HG02571 (cell line): ENCODE data around the gene TOB1.

Source experiments
- ATAC-seq: cut with Tn5 transposase; IDR thresholded peaks from one replicate; pipeline ENCODE4 v1.9.1; 2021; ENCODE audit warnings: mild to moderate bottlenecking, moderate library complexity; ENCODE audit not compliant: unreplicated experiment

The TOB1 gene

DNA sequence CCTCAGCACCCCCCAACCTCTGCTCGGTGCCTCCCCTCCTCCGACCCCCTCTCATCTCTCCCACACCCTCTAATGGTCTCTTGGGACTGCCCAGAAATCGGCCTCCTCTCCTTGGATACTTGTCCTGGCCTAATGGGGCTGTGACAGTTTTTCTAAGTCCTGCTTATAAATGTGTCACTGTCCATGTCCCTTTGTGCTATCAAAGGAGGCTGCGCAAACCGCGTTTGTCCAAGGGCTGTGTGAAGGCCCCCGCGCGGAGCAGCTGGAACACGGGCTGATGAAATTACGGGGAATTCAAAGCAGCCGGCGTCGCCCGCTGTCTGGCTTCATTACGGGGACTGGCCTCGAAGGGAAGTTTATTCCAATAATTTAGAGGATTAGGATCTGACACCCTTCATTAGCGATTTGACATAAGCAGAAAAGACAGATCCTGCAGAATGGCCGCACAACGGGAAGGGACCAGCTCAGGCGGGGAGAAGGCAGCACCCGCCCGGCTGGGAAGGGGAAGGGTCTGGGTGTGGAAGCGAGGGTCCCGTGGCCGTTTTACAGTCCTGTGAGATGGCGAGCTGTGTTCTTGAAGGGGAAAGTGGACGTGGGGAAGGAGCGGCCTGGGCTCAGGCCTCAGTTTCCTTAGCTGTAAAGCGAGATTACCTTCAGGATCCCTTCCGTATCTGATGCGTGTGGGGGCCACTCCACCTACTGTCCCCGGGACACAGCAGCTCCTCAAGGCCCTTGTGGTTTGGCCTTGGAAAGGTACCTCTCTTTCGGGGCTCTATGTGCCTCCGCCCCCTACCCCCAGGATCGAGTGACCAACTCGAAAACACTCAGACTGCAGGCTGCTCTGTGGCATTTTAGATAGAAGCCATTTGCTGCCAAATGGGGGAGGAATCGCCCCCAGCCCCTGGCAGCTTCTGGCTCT lies 32.4 kb downstream of the TOB1 start:
- no peak for ATAC-seq

DNA sequence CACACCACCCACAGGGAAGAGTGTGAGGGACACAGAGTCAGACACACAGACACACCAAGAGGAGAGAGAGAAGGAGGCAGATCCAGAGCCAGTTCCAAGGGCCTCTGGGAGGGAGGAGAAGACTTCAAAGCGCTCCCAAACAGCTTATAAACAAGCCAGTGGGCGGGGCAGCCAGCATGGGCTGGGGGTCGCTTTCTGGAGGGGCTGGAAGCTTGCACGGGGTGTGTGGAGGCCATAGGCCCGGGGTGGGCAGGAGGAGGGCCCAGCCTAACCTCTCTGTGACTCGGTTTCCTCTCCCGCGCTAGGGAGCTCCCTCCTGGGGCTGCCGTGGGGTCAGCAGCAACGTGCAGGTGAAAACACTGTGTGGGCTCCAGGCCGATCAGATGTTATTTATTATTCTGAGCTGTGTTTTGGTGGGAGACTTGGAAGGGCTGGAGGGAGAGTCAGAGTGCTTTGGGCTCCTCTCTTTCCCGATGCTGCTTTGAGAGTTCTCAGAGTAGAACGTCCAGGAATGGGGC lies 33.2 kb downstream of the TOB1 start:
- ATAC-seq = no peak

GRCh38 chr17:50832267-50832863 lies 33.8 kb downstream of the TOB1 start:
- ATAC-seq = no peak

GRCh38 chr17:50831471-50831928 lies 34.7 kb downstream of the TOB1 start:
- ATAC-seq = no peak

DNA sequence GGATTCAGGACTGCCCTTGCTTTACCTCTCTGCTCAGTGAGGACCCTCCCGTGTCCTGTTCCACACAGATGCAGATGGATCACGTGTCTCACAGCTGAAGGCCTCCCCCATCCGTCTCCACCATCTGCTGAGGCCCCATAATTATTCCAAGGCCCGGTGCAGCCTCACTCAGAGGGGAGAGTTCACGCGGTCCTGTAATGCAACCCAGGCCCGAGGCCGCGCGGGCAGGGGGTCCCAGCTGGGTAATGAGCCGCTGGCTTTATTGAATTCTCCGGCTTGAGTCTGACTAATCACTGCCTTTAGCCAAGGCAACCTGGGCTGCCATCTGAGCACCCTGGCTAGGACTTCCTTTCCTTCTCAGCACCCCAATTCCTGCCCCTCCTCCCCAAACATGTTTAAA lies 35.2 kb downstream of the TOB1 start:
- no peak for ATAC-seq

DNA sequence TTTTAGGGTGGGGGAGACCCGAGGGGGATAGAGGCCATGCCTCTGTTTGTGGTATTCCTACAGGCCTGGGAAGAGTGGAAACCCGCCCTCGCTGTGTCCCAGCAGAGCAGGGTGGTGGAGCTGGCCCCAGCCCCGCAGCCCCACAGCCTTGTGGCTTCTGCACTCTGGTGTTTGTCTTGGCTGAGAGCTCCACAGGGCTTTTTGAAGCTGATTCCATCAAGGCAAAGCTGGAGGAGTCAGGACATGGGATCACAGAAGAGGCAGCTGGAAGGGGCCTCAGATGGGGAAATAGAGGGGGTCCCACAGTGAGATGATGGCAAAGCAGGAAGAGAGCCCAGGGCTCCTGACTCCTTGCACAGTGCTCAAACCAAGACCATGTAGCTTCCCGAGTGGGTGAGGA lies 35.8 kb downstream of the TOB1 start:
- ATAC-seq = no peak

DNA sequence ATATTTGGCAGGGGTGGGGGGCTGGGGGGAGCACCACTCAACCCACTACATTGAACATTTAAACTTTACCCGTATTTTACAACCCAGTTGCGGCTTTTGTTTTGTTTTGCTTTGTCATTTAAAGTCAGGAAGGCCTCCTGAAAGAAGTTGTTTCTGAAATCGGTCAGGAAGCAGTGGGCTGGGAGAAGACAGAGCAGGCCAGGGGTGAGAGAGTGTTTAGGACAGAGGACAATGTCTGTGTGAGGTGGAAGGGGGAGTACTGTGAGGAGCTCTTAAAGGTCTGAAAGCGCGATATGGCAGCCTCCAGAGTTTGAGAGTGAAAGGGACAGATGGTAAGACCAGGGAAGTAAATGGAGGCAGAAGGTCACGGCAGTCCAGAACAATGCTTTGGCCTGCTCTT lies 36.8 kb downstream of the TOB1 start:
- no peak for ATAC-seq

DNA sequence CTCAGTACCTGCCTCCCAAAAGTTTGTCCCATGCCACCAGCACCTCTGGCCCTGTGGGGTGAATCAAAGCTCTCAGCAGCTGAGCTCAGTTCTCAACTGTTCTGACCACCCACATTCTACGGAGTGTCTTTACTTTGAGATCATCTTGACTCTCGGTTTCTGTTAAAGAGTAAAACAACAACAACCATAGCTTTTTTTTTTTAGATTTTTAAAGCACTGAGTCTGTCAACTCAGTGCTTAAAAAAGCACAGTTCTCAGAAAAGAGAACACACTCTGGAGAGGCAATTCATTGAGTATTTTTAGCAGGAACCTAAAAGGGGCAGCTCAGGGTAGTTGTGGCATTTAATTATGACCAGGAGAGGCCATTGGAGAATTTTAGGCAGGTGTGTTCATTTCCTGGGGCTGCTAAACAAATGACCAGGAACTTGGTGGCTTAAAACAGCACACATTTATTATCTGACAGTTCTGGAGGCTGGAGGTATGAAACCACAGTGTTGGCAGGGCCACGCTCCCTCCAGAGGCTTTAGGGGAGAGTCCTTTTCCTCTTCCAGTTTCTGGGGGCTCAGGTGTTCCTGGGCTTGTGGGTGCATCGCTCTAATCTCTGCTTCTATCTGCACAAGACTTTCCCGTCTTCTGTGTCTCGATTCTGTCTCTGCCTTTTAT lies 37.5 kb downstream of the TOB1 start:
- ATAC-seq = peak; percentile 74

DNA sequence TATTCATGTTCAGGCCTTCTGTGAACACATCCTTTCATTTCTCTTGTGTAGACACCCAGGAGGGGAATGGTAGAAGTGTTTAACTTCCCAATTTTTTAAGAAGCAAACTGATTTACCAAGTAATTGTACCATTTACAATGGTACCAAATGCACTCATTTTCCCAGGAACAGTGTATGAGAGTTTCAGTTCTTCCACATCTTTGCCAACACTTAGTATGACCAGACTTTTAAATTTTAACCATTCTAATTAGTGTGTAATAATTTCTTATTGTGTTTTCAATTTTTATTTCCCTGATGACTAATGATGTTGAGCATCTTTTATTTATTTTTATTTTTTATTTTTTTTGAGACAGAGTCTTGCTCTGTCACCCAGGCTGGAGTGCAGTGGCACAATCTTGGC lies 41.0 kb downstream of the TOB1 start:
- ATAC-seq = no peak

DNA sequence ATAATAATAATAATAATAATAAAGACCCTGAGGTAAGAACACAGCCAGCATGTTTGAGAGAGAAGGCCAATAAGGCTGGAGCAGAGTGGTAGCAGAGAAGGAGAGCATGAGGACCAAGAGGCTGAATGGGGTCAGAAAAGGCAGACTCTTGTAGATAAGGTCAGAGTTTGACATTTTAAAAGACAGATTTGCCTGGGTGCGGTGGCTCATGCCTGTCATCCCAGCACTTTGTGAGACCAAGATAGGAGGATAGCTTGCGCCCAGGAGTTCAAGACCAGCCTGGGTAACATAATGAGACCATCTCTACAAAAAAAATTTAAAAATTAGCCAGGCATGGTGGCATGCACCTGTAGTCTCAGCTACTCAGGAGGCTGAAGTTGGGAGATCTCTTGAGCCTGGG lies 41.7 kb downstream of the TOB1 start:
- ATAC-seq = no peak

- no peak for ATAC-seq
Observed at GRCh38 chr17:50822550-50822949, 43.6 kb downstream of the TOB1 start.

DNA sequence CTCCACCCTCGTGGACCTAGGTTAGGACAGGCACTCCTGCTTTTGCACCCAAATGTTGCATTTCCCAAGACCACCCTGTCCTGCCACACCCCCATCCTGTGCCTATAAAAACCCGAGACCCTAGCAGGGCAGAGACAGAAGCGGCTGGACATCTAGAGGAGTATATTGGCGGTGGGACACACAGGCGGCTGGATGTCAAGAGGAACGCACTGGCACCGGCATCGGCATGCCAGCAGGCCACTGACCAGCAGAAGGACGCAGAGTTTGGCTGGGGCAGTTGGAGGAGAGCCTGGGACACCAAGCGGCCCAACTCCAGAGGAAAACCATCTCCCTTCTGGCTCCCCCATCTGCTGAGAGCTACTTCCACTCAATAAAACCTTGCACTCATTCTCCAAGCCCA lies 45.5 kb downstream of the TOB1 start:
- ATAC-seq = no peak

DNA sequence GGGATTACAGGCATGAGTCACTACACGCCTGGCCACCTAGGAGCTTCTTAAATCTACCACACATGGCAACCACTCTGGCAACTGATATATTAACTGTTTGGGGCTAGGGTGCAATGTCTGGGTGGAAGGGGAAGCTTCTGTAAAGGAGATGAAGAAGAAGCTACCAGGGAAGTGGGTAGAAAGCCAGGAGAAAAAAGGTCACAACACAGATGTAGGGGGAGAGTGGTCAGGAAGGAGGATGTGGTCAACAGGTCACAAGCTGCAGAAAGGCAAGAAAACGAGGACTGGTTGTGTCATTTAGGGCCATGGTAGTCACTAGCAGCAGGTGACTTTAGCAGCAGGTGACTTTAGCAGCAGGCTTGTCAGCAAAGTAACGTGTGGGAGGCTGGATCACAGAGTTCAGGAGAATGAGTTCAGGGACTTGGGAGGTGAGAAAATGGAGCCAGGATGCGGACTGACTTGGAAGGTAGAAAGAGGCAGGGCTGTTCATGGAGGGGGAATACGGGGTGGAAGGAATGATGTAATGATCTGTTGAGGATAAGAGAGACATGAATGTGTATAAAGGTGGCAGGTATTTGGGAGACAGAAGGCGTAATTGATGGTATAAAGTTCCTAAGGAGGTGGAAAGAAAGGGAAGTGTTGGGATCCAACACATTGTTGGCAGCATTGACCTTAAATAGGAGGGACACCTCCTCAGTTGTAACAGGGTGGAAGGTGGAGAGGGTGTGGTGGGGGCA lies 47.1 kb downstream of the TOB1 start:
- ATAC-seq = no peak

GRCh38 chr17:50818261-50818660 lies 47.9 kb downstream of the TOB1 start:
- ATAC-seq = no peak

- ATAC-seq = no peak
Observed at GRCh38 chr17:50817838-50818237, 48.3 kb downstream of the TOB1 start.

DNA sequence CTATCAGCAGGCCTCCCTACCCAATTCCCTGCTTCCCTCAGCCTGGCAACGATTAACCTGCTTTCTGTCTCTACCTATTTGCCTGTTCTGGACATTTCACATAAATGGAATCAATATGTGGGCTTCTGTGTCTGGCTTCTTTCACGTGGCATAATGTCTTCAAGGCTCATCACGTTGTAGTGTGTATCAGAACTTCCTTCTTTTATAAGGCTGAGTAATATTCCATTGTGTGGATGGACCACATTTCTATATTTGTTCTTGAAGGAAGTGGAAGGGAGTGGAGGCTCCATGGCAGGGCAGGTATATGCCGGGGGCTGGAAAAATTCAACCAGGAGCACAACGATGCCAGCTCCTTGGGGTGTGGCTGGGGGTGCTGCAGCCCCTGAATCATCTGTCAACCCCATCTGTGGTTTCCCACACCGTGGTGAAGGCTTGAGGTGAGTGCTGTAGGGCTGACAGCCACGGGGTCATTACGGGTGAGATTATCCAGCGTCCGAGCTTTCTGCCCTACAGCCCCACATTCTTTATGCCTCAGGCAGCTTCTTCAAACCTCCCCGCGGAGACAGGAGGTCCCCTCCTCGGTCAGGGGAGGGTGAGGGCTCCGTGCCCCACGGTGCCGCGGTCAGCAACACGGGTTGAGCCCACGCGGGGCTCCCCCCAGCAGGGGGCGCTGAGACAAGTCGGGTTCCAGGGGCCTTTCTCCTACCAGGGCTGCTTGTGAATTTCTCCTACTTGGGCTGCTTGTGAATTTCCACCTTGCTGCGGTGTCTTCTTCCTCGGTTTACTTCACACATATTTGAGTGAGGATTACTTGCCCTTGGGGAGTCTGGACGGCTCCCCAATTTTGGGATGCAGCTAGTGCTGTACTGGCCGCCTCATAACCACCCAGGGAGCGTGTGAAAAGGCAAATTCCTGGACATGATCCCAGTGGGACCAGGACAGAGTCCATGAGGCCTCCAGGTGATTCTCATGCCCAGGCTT lies 49.1 kb downstream of the TOB1 start:
- no peak for ATAC-seq

GRCh38 chr17:50816271-50816670 lies 49.9 kb downstream of the TOB1 start:
- no peak for ATAC-seq

DNA sequence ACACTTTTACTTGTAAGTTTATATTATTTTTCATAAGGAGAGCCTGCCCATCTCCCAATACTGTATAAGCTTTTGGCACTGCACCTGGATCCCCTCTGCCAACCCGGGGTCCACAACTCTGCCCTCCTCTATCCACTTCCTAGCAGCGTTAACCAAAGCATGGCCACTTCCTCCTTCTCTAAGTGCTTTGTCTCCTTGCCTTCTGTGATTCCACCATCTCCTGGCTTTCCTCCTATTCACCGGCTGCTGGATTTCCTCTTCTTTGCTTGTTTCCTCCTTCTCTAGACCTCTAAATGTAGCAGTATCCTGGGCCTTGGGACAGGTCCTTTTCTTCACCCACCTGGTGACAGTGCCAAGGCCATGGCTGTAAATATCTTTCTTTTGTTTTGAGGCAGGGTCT lies 50.8 kb downstream of the TOB1 start:
- ATAC-seq = no peak

- ATAC-seq = no peak
Observed at GRCh38 chr17:50813583-50813982, 52.6 kb downstream of the TOB1 start.
